ENCODE results near the gene CAMTA1.

DNA sequence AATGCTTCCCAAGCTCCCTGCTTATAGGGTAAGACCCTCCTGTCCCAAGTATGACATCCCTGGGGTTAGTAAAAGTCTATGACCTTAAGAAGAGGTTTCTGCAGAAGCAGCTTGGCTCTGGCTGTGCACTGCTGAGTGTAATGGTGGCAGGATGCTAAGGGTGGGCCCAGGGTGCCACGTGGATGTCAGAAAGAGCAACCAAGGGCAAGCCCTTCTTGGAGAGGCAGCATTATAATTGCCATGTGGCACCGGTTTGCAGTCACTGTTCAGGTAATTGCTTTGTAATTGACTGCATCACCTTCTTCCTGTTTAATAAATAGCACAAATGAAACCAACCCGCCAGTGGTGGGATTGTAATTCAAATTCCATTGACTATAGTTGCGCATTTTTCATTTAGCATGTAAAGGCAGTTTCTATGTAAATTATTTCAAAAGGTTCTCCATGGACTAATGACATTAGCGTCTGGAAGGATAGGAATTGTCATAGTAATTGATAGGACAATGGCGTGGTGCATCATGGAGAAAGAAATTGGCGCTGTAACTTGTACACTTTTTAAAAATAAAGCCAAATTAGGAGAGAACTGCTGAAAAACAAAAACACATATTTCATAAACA is 495.2 kb downstream of the CAMTA1 start:
- TF ChIP-seq, protein P1, sequence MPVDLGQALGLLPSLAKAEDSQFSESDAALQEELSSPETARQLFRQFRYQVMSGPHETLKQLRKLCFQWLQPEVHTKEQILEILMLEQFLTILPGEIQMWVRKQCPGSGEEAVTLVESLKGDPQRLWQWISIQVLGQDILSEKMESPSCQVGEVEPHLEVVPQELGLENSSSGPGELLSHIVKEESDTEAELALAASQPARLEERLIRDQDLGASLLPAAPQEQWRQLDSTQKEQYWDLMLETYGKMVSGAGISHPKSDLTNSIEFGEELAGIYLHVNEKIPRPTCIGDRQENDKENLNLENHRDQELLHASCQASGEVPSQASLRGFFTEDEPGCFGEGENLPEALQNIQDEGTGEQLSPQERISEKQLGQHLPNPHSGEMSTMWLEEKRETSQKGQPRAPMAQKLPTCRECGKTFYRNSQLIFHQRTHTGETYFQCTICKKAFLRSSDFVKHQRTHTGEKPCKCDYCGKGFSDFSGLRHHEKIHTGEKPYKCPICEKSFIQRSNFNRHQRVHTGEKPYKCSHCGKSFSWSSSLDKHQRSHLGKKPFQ (tag by site-specific recombination; IDR thresholded peaks at IDR 0.05): no peak
- no peak for TF ChIP-seq ZNF274 (IDR thresholded peaks at IDR 0.05; ENCODE audit: low read length)
- TF ChIP-seq ZNF274 (tag by site-specific recombination; IDR thresholded peaks at IDR 0.05; ENCODE audit: borderline replicate concordance): no peak
- no peak for TF ChIP-seq YY1 (tag by site-specific recombination; IDR thresholded peaks at IDR 0.05)
- no peak for TF ChIP-seq GLI4 (tag by site-specific recombination; IDR thresholded peaks at IDR 0.05)
- TF ChIP-seq, protein P2, sequence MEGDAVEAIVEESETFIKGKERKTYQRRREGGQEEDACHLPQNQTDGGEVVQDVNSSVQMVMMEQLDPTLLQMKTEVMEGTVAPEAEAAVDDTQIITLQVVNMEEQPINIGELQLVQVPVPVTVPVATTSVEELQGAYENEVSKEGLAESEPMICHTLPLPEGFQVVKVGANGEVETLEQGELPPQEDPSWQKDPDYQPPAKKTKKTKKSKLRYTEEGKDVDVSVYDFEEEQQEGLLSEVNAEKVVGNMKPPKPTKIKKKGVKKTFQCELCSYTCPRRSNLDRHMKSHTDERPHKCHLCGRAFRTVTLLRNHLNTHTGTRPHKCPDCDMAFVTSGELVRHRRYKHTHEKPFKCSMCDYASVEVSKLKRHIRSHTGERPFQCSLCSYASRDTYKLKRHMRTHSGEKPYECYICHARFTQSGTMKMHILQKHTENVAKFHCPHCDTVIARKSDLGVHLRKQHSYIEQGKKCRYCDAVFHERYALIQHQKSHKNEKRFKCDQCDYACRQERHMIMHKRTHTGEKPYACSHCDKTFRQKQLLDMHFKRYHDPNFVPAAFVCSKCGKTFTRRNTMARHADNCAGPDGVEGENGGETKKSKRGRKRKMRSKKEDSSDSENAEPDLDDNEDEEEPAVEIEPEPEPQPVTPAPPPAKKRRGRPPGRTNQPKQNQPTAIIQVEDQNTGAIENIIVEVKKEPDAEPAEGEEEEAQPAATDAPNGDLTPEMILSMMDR (tag by site-specific recombination; IDR thresholded peaks at IDR 0.05): no peak

All from HEK293 (cell line).